MG63 (cell line): ENCODE results near the gene ZNF592. TPM values are rescaled to one million over a fixed set of nuclear protein-coding genes. Genes with fewer than 3 reads are reported as not detected.
"Not testable (repeated sequence)": the region's sequence is repeated elsewhere in the genome, so short reads cannot be mapped to it uniquely, and the experiment has no call there.

Experiments
- DNase-seq: peaks from one replicate; pipeline ENCODE4 v3.0.0-alpha.2; 2020
- H3K27me3 ChIP-seq: fragments of 250-450 bp; sonication (Bioruptor Pico); 2 replicates; pipeline ENCODE4 v1.5.1; 2020; ENCODE audit warnings: mild to moderate bottlenecking, moderate library complexity
- H3K36me3 ChIP-seq: fragments of 250-450 bp; sonication (Bioruptor Pico); 2 replicates; pipeline ENCODE4 v1.5.1; 2020; ENCODE audit warnings: mild to moderate bottlenecking, moderate library complexity
- H3K4me3 ChIP-seq: fragments of 250-450 bp; sonication (Bioruptor Pico); 2 replicates; pipeline ENCODE4 v1.5.1; 2020; ENCODE audit warnings: mild to moderate bottlenecking, moderate library complexity
- H3K9me3 ChIP-seq: fragments of 250-450 bp; sonication (Bioruptor Pico); 2 replicates; pipeline ENCODE4 v1.5.1; 2020; ENCODE audit warnings: mild to moderate bottlenecking, moderate library complexity
- total RNA-seq: library from RNA; depleted of rRNA; stranded (reverse); fragments of >200 nt; shearing (Covaris generic); gene quantifications from 2 replicates; pipeline ENCODE4 v1.2.3, GENCODE V29; 2014; ENCODE audit warnings: low replicate concordance; rRNA removed

ZNF592 gene
- total RNA-seq, 1 experiment from 2014 or later: 4.6 TPM

GRCh38 chr15:84844964-84845363 is 96.6 kb downstream of the ZNF592 start:
- no peak for DNase-seq
- no peaks in the 10 kb centered on the region for H3K27me3 ChIP-seq
- peaks cover 30% of the 10 kb centered on the region for H3K9me3 ChIP-seq
- no peak overlapping the region for H3K4me3 ChIP-seq
- no peaks in the 10 kb centered on the region for H3K36me3 ChIP-seq

- not testable (repeated sequence) for DNase-seq, H3K4me3 ChIP-seq
Observed at GRCh38 chr15:84845631-84846030, 97.2 kb downstream of the ZNF592 start.

GRCh38 chr15:84846269-84846668 is 97.9 kb downstream of the ZNF592 start:
- DNase-seq: no peak

More at GRCh38 chr15:84845631-84846030, 97.2 kb downstream of the ZNF592 start:
- not testable (repeated sequence) for H3K27me3 ChIP-seq, H3K36me3 ChIP-seq
- H3K9me3 ChIP-seq: peaks cover 30% of the 10 kb centered on the region

GRCh38 chr15:84847382-84847781 is 99.0 kb downstream of the ZNF592 start:
- H3K9me3 ChIP-seq: peaks cover 30% of the 10 kb centered on the region
- H3K4me3 ChIP-seq: no peak overlapping the region
- no peak for DNase-seq
- H3K36me3 ChIP-seq: no peaks in the 10 kb centered on the region
- no peaks in the 10 kb centered on the region for H3K27me3 ChIP-seq

More at GRCh38 chr15:84846269-84846668, 97.9 kb downstream of the ZNF592 start:
- H3K4me3 ChIP-seq: no peak overlapping the region
- H3K27me3 ChIP-seq: no peaks in the 10 kb centered on the region
- H3K9me3 ChIP-seq: peaks cover 30% of the 10 kb centered on the region
- no peaks in the 10 kb centered on the region for H3K36me3 ChIP-seq

- Histone ChIP-seq H3K36me3 (no peaks in the 10 kb centered on the region), H3K9me3 (peaks cover 12% of the 10 kb centered on the region), H3K27me3 (no peaks in the 10 kb centered on the region), H3K4me3 (no peak overlapping the region)
- no peak for DNase-seq
Observed at GRCh38 chr15:84852212-84852611, 103.8 kb downstream of the ZNF592 start.

DNA sequence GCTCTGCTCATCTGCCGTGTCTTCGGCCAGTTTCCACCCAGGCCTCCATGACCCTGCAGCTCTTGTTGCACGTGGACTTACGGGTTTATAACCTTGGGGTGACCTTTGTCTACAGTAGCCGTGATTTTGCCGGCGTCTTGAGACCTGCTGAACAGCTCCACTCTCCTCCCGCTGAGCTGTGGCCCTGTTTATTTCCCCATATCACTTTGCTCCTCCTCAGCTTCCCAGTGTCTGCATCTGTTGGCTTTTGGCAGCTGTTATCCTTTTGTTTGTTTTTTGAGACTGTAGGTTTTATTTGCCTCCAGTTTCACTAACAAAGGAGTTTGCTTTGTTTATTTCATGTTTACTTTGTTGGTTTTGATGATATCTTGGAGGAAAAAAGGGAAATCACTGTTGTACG is 106.7 kb downstream of the ZNF592 start:
- Histone ChIP-seq H3K4me3 (no peak overlapping the region), H3K36me3 (no peaks in the 10 kb centered on the region), H3K27me3 (no peaks in the 10 kb centered on the region), H3K9me3 (no peaks in the 10 kb centered on the region)
- no peak for DNase-seq

DNA sequence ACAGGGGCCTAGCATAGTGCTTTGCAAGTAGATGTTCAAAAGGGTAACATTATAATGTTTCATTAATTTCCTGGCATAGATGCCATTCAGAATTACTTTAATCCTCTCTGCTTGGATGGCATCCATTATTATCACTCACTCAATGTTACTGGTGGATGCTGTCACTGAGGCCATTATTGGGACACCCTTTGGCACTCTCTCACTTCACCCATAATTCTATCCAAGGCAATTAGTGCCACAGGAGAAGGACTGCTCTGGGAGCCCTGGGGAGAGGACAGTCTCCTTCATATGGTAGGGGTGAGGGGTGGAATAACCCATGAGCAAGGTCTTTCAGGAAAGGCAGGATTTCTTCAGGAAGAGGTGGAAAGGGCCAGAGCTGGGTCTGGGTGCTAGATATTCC is 107.4 kb downstream of the ZNF592 start:
- no peaks in the 10 kb centered on the region for H3K36me3 ChIP-seq
- H3K9me3 ChIP-seq: no peaks in the 10 kb centered on the region
- DNase-seq: no peak
- no peaks in the 10 kb centered on the region for H3K27me3 ChIP-seq
- H3K4me3 ChIP-seq: no peak overlapping the region

Other genes starting within 250 kb of the ZNF592 start
- gene ZSCAN2, start 147.6 kb upstream of the ZNF592 start, total RNA-seq: 6.9 and 11.0 TPM in 2 replicates
- gene WDR73, start 94.3 kb upstream of the ZNF592 start, total RNA-seq: 34.2 and 34.3 TPM in 2 replicates
- 0.25 TPM in 1 of 2 replicates, not detected in the other for gene NMB, start 90.4 kb upstream of the ZNF592 start, total RNA-seq
- 294 and 550 TPM in 2 replicates for gene SEC11A, start 32.5 kb upstream of the ZNF592 start, total RNA-seq
- gene ALPK3, start 68.8 kb downstream of the ZNF592 start, total RNA-seq: 1.1 TPM in 1 of 2 replicates, not detected in the other
- not detected in 2 replicates for gene SLC28A1, start 136.1 kb downstream of the ZNF592 start, total RNA-seq
- 7.9 and 12.5 TPM in 2 replicates for gene PDE8A, start 233.3 kb downstream of the ZNF592 start, total RNA-seq